ENCODE measurements around the gene G0S2. TPM values are rescaled to one million over a fixed set of nuclear protein-coding genes. Genes with fewer than 3 reads are reported as not detected.
"Not testable (repeated sequence)": the region's sequence is repeated elsewhere in the genome, so short reads cannot be mapped to it uniquely, and the experiment has no call there.

G0S2 gene
- total RNA-seq, 1 experiment from 2014 or later: 3.4 TPM

GRCh38 chr1:209673631-209674417 is 1.4 kb upstream of the G0S2 start:
- DNase-seq (ENCODE audit: extremely low read depth, low read depth): no peak

- no peak for DNase-seq (ENCODE audit: extremely low read depth, low read depth)
Observed at GRCh38 chr1:209675565-209676154, 448 bp downstream of the G0S2 start.

GRCh38 chr1:209678981-209679539 is 3.8 kb downstream of the G0S2 start:
- no peak for DNase-seq (ENCODE audit: extremely low read depth, low read depth)

- DNase-seq (ENCODE audit: extremely low read depth, low read depth): no peak
Observed at GRCh38 chr1:209685821-209686220, 10.6 kb downstream of the G0S2 start.

GRCh38 chr1:209686322-209686721 is 11.1 kb downstream of the G0S2 start:
- DNase-seq (ENCODE audit: extremely low read depth, low read depth): no peak

GRCh38 chr1:209688746-209689234 is 13.6 kb downstream of the G0S2 start:
- DNase-seq (ENCODE audit: extremely low read depth, low read depth): no peak

GRCh38 chr1:209689477-209689876 is 14.3 kb downstream of the G0S2 start:
- no peak for DNase-seq (ENCODE audit: extremely low read depth, low read depth)

- DNase-seq (ENCODE audit: extremely low read depth, low read depth): no peak
Observed at GRCh38 chr1:209691237-209691636, 16.0 kb downstream of the G0S2 start.

- DNase-seq (ENCODE audit: extremely low read depth, low read depth): no peak
Observed at GRCh38 chr1:209692296-209692695, 17.1 kb downstream of the G0S2 start.

- DNase-seq (ENCODE audit: extremely low read depth, low read depth): peak; percentile 85
Observed at GRCh38 chr1:209692745-209693504, 17.7 kb downstream of the G0S2 start.

GRCh38 chr1:209696673-209697072 is 21.5 kb downstream of the G0S2 start:
- no peak for DNase-seq (ENCODE audit: extremely low read depth, low read depth)

GRCh38 chr1:209697126-209697525 is 21.9 kb downstream of the G0S2 start:
- no peak for DNase-seq (ENCODE audit: extremely low read depth, low read depth)

GRCh38 chr1:209700686-209701085 is 25.5 kb downstream of the G0S2 start:
- DNase-seq (ENCODE audit: extremely low read depth, low read depth): not testable (repeated sequence)

GRCh38 chr1:209702832-209703231 is 27.6 kb downstream of the G0S2 start:
- no peak for DNase-seq (ENCODE audit: extremely low read depth, low read depth)

GRCh38 chr1:209703834-209704504 is 28.8 kb downstream of the G0S2 start:
- DNase-seq (ENCODE audit: extremely low read depth, low read depth): no peak

- DNase-seq (ENCODE audit: extremely low read depth, low read depth): no peak
Observed at GRCh38 chr1:209704584-209704983, 29.4 kb downstream of the G0S2 start, which contains the start of gene HSD11B1. Gene HSD11B1 (plus strand): TSS chr1:209704846. CDS start chr1:209704943, 97 bp downstream.

- DNase-seq (ENCODE audit: extremely low read depth, low read depth): no peak
Observed at GRCh38 chr1:209705033-209705598, 29.9 kb downstream of the G0S2 start.

GRCh38 chr1:209706622-209707021 is 31.4 kb downstream of the G0S2 start:
- DNase-seq (ENCODE audit: extremely low read depth, low read depth): no peak

GRCh38 chr1:209707308-209707707 is 32.1 kb downstream of the G0S2 start:
- no peak for DNase-seq (ENCODE audit: extremely low read depth, low read depth)

- no peak for DNase-seq (ENCODE audit: extremely low read depth, low read depth)
Observed at GRCh38 chr1:209708297-209708696, 33.1 kb downstream of the G0S2 start.

Measured in NCI-H460 (cell line).